ENCODE data around the gene CEP104. TPM values are rescaled to one million over a fixed set of nuclear protein-coding genes. Genes with fewer than 3 reads are reported as not detected.

Gene CEP104
- total RNA-seq, 1 experiment from 2014 or later = 44.1 TPM

DNA sequence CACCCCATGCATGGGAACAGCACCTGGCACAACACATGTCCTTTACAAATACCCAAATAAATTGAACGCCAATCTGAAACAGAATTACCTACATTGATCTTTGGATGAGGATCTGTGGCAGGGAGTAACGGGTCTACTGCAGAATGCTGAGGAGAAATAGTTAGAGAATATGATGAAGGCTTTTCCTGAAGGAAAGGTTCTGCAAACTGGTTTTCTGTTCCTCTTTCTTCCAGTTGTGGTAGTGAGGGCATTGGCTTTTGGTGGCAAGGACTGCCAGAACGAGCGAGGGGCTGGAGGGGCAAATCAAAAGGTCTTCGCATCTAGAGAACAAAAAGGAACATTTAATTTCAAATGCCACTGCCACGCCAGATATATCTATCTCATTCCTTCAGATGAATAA lies 19.8 kb downstream of the CEP104 start:
- Histone ChIP-seq H3K27me3 (ENCODE audit: insufficient read depth, low read length) (no peaks in the 10 kb centered on the region), H2AFZ (ENCODE audit: low read depth, low read length, poor library complexity, severe bottlenecking) (no peak overlapping the region), H3K79me2 (ENCODE audit: insufficient read depth, low read length) (no peaks in the 10 kb centered on the region), H3K4me3 (replicated peaks in 1 of 2; ENCODE audit: low read depth in 1 of 2, low read length in 2 of 2) (no peak overlapping the region), H3K9me2 (ENCODE audit: insufficient read depth) (no peaks in the 10 kb centered on the region), H3K36me3 (ENCODE audit: control insufficient read depth in 1 of 2, insufficient read depth in 2 of 2, low read length in 2 of 2) (peaks cover 5 to 7% of the 10 kb centered on the region in 2 experiments; a peak in 3 of 4 replicates), H4K20me1 (ENCODE audit: insufficient read depth) (no peaks in the 10 kb centered on the region), H3K4me1 (ENCODE audit: control insufficient read depth in 1 of 2, insufficient read depth in 2 of 2, low read length in 2 of 2) (no peaks in the 10 kb centered on the region), H3K9me3 (ENCODE audit: control insufficient read depth in 1 of 2, insufficient read depth in 1 of 2, low read depth in 1 of 2, low read length in 2 of 2) (no peaks in the 10 kb centered on the region), H3K9ac (ENCODE audit: low read length) (no peak overlapping the region), H3K27ac (ENCODE audit: low read depth, low read length) (no peak overlapping the region), H3K4me2 (ENCODE audit: low read length) (no peak overlapping the region)
- ChIA-PET RAD21 (ENCODE audit: low non-redundant PET in 1 of 2, low total read pairs in 2 of 2, uncharacterized antibody in 2 of 2, unreplicated experiment in 2 of 2) (no interaction called here), POLR2A (no interaction called here), CTCF (no interaction called here)
- BruUV-seq (replicated peaks) = no TSS peak
- TF ChIP-seq ZFX (IDR thresholded peaks at IDR 0.05) (no peak), RAD21 (IDR thresholded peaks at IDR 0.05; ENCODE audit: low read depth) (no peak), CEBPB (IDR thresholded peaks at IDR 0.05; ENCODE audit: low read depth) (no peak), FOSL1 (IDR thresholded peaks at IDR 0.05; ENCODE audit: low read depth) (no peak), SRF (IDR thresholded peaks at IDR 0.05; ENCODE audit: low read depth) (no peak), POLR2A (IDR thresholded peaks at IDR 0.05; ENCODE audit: borderline replicate concordance, extremely low read depth, insufficient read depth, insufficient read length) (no peak), TCF7L2 (IDR thresholded peaks at IDR 0.05; ENCODE audit: borderline replicate concordance, extremely low read depth, insufficient read depth, insufficient read length) (no peak), EZH2phosphoT487 (IDR thresholded peaks at IDR 0.05; ENCODE audit: borderline replicate concordance) (no peak), JUND (IDR thresholded peaks at IDR 0.05) (no peak), CBX3 (IDR thresholded peaks at IDR 0.05; ENCODE audit: low read depth) (no peak)
- TF ChIP-seq, protein P1, sequence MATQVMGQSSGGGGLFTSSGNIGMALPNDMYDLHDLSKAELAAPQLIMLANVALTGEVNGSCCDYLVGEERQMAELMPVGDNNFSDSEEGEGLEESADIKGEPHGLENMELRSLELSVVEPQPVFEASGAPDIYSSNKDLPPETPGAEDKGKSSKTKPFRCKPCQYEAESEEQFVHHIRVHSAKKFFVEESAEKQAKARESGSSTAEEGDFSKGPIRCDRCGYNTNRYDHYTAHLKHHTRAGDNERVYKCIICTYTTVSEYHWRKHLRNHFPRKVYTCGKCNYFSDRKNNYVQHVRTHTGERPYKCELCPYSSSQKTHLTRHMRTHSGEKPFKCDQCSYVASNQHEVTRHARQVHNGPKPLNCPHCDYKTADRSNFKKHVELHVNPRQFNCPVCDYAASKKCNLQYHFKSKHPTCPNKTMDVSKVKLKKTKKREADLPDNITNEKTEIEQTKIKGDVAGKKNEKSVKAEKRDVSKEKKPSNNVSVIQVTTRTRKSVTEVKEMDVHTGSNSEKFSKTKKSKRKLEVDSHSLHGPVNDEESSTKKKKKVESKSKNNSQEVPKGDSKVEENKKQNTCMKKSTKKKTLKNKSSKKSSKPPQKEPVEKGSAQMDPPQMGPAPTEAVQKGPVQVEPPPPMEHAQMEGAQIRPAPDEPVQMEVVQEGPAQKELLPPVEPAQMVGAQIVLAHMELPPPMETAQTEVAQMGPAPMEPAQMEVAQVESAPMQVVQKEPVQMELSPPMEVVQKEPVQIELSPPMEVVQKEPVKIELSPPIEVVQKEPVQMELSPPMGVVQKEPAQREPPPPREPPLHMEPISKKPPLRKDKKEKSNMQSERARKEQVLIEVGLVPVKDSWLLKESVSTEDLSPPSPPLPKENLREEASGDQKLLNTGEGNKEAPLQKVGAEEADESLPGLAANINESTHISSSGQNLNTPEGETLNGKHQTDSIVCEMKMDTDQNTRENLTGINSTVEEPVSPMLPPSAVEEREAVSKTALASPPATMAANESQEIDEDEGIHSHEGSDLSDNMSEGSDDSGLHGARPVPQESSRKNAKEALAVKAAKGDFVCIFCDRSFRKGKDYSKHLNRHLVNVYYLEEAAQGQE (IDR thresholded peaks at IDR 0.05; ENCODE audit: low read depth) = no peak
- TF ChIP-seq, protein P2, sequence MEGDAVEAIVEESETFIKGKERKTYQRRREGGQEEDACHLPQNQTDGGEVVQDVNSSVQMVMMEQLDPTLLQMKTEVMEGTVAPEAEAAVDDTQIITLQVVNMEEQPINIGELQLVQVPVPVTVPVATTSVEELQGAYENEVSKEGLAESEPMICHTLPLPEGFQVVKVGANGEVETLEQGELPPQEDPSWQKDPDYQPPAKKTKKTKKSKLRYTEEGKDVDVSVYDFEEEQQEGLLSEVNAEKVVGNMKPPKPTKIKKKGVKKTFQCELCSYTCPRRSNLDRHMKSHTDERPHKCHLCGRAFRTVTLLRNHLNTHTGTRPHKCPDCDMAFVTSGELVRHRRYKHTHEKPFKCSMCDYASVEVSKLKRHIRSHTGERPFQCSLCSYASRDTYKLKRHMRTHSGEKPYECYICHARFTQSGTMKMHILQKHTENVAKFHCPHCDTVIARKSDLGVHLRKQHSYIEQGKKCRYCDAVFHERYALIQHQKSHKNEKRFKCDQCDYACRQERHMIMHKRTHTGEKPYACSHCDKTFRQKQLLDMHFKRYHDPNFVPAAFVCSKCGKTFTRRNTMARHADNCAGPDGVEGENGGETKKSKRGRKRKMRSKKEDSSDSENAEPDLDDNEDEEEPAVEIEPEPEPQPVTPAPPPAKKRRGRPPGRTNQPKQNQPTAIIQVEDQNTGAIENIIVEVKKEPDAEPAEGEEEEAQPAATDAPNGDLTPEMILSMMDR (IDR thresholded peaks at IDR 0.05 in 2 of 3, conservative IDR thresholded peaks at IDR 0.05 in 1 of 3; ENCODE audit: borderline replicate concordance in 1 of 3, insufficient read depth in 1 of 3, low read depth in 2 of 3, low read length in 2 of 3) = no peak
- TF ChIP-seq, protein P3, sequence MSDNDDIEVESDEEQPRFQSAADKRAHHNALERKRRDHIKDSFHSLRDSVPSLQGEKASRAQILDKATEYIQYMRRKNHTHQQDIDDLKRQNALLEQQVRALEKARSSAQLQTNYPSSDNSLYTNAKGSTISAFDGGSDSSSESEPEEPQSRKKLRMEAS (IDR thresholded peaks at IDR 0.05) = no peak
- intact Hi-C loops (cut with micrococcal nuclease) = no loop called here
- no peak for ATAC-seq
- DNase-seq (ENCODE audit: low read depth, low spot score) = no peak

Data from HCT116 (cell line).